OCI-LY7 (cell line): ENCODE results near the gene TAF8. TPM values are rescaled to one million over a fixed set of nuclear protein-coding genes. Genes with fewer than 3 reads are reported as not detected.

Experiments
- BruUV-seq: library from RNA; stranded (reverse); fragments of 400-500 nt; replicated peaks from 2 replicates; lab custom pipeline; 2021; lab: Mats Ljungman, UMichigan
- CTCF ChIA-PET: fragments of 300-600 bp; sonication (Branson Sonifier 250); formaldehyde crosslinking; loops from one replicate; lab custom pipeline; 2022; ENCODE audit warnings: antibody characterized with exemption; ENCODE audit not compliant: unreplicated experiment; lab: Charles Lee
- POLR2A ChIA-PET: fragments of 300-600 bp; sonication (Branson Sonifier 250); formaldehyde crosslinking; loops from one replicate; lab custom pipeline; 2022; ENCODE audit warnings: antibody characterized with exemption; lab: Charles Lee
- DNase-seq: peaks from one replicate; pipeline ENCODE4 v3.0.0-alpha.2; 2015; ENCODE audit warnings: low spot score
- H2AFZ ChIP-seq: fragments of 200-600 bp; sonication (generic), shearing (Covaris generic); 2 replicates; pipeline ENCODE4 v1.6.1; 2014; ENCODE audit warnings: mild to moderate bottlenecking, antibody characterized with exemption, low read length, moderate library complexity
- H3K27ac ChIP-seq: fragments of 200-600 bp; sonication (generic); 2 replicates; pipeline ENCODE4 v1.5.1; 2014; ENCODE audit warnings: mixed run types, low read depth, mild to moderate bottlenecking, moderate library complexity, low read length, inconsistent platforms; ENCODE audit not compliant: poor library complexity, severe bottlenecking
- H3K36me3 ChIP-seq: fragments of 200-600 bp; sonication (generic); 2 replicates; pipeline ENCODE4 v1.6.1; 2014; ENCODE audit warnings: mild to moderate bottlenecking, antibody characterized with exemption, low read length, moderate library complexity, mixed read lengths; ENCODE audit not compliant: insufficient read depth
- H3K4me1 ChIP-seq: fragments of 200-600 bp; sonication (generic); 2 replicates; pipeline ENCODE4 v1.5.1; 2014; ENCODE audit warnings: mild to moderate bottlenecking, low read length; ENCODE audit not compliant: insufficient read depth, poor library complexity, severe bottlenecking
- H3K4me2 ChIP-seq: fragments of 200-600 bp; sonication (generic); 2 replicates; pipeline ENCODE4 v1.6.1; 2014; ENCODE audit warnings: mild to moderate bottlenecking, low read length
- H3K4me3 ChIP-seq: fragments of 200-600 bp; sonication (generic); 2 replicates; pipeline ENCODE4 v1.5.1; 2014; ENCODE audit warnings: mild to moderate bottlenecking, low read depth, low read length; ENCODE audit not compliant: poor library complexity, severe bottlenecking
- H3K79me2 ChIP-seq: fragments of 200-600 bp; sonication (generic); 2 replicates; pipeline ENCODE4 v1.6.1; 2016; ENCODE audit warnings: low read depth, mild to moderate bottlenecking, low read length, moderate library complexity, mixed read lengths; ENCODE audit not compliant: insufficient read depth
- H3K9me2 ChIP-seq: fragments of 200-600 bp; sonication (generic); 2 replicates; pipeline ENCODE4 v1.6.1; 2016; ENCODE audit warnings: mild to moderate bottlenecking, low read length, mixed read lengths; ENCODE audit not compliant: insufficient read depth
- H3K9me3 ChIP-seq: fragments of 200-600 bp; sonication (generic); 2 replicates; pipeline ENCODE4 v1.6.1; 2014; ENCODE audit warnings: mild to moderate bottlenecking, mixed run types, low read length, mixed read lengths
- H4K20me1 ChIP-seq: fragments of 200-600 bp; sonication (generic); 2 replicates; pipeline ENCODE4 v1.6.1; 2014; ENCODE audit warnings: mild to moderate bottlenecking, antibody characterized with exemption, low read length, moderate library complexity, mixed read lengths; ENCODE audit not compliant: insufficient read depth
- CTCF ChIP-seq: fragments of 200-600 bp; sonication (generic); conservative IDR thresholded peaks from 2 replicates; pipeline ENCODE4 v1.5.1; 2014; ENCODE audit warnings: mild to moderate bottlenecking, antibody characterized with exemption, low read length, moderate library complexity, mixed read lengths
- EZH2phosphoT487 ChIP-seq: fragments of 200-600 bp; sonication (generic); IDR thresholded peaks from 2 replicates; pipeline ENCODE4 v1.6.1; 2018; ENCODE audit warnings: low read depth, borderline replicate concordance, mild to moderate bottlenecking, mixed run types, antibody characterized with exemption, low read length, moderate library complexity, mixed read lengths
- intact Hi-C: fragments of 100-400 bp; cut with micrococcal nuclease; formaldehyde crosslinking; loops from one replicate; pipeline ENCODE4 v1.10.0; 2022; ENCODE audit not compliant: unreplicated experiment
- total RNA-seq, 2 experiments: library from RNA; depleted of rRNA in 1 of 2; stranded (reverse); fragments of >200 nt in 1 of 2; shearing (Covaris generic) in 1 of 2; gene quantifications; 2 replicates each; pipeline ENCODE4 v1.2.3, GENCODE V29; 2014 to 2022

The TAF8 gene
- total RNA-seq, 2 experiments from 2014 or later: 35.1 to 47.8 TPM

DNA sequence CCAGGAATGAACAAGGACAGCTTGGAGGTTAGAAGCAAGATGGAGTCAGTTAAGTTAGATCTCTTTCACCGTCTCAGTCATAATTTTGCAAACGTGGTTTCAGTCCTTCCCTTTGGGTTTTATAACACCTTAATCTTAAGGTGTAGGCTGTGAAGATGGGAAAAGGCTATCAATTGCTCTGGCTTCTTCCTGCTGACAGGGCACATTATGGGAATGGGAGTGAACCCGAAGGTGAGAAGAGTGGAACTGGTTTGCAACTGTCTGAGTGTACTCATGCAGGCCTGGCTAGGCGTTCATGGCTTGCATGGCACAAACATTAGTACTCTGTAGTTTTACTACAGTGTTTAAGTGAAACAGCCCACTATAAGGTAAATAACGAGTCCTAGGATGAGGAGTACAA, 9.4 kb downstream of the TAF8 start:
- TF ChIP-seq EZH2phosphoT487 (no peak), CTCF (no peak)
- no peak overlapping the region for H3K4me2 ChIP-seq
- no peaks in the 10 kb centered on the region for H3K4me1 ChIP-seq
- H4K20me1 ChIP-seq: no peaks in the 10 kb centered on the region
- H3K9me3 ChIP-seq: no peaks in the 10 kb centered on the region; the same call in 1 of the 2 replicates
- H3K36me3 ChIP-seq: peaks cover 98% of the 10 kb centered on the region
- intact Hi-C loops: no loop called here
- POLR2A ChIA-PET: interaction anchor here (0.6 to 0.7 kb wide), 2 partner anchors 16 to 133 kb away, joined by 3 read pairs; no protein-coding TSS in a partner anchor
- DNase-seq: no peak
- H3K9me2 ChIP-seq: no peaks in the 10 kb centered on the region
- CTCF ChIA-PET: interaction anchor here (1.4 kb wide), 1 partner anchor 505 kb away, joined by 3 read pairs; no protein-coding TSS in a partner anchor
- H3K79me2 ChIP-seq: no peaks in the 10 kb centered on the region
- no peak overlapping the region for H3K27ac ChIP-seq
- no TSS peak for BruUV-seq
- H3K4me3 ChIP-seq: no peak overlapping the region
- no peak overlapping the region for H2AFZ ChIP-seq

DNA sequence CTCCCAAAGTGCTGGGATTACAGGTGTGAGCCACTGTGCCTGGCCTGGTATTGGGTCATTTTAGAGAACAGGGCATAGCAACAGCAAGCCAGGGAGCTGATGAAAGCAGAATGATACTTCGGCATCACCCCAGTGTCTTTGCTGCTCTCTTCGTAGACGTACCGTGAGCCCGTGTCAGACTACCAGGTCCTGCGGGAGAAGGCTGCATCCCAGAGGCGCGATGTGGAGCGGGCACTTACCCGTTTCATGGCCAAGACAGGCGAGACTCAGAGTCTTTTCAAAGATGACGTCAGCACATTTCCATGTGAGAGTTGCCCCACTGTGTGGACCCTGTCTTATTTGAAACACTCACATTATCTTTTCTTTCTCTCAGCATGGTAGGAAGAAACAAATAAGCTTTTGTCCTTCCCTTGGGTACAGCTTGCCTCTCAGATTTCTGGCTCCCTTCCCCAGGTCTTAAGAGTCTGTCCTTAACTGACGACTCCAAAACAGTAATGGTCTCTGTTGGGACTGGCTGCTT, 15.9 kb downstream of the TAF8 start:
- no TSS peak for BruUV-seq
- H3K79me2 ChIP-seq: no peaks in the 10 kb centered on the region
- no peaks in the 10 kb centered on the region for H3K9me2 ChIP-seq
- H3K9me3 ChIP-seq: no peaks in the 10 kb centered on the region; the same call in 1 of the 2 replicates
- no peak for DNase-seq
- intact Hi-C loops: no loop called here
- no peak overlapping the region for H3K4me3 ChIP-seq
- peaks cover 88% of the 10 kb centered on the region for H3K36me3 ChIP-seq
- H4K20me1 ChIP-seq: no peaks in the 10 kb centered on the region
- CTCF ChIA-PET: no interaction called here
- H3K4me2 ChIP-seq: no peak overlapping the region
- POLR2A ChIA-PET: interaction anchor here (0.5 kb wide), 1 partner anchor 682 kb away, joined by 3 read pairs; no protein-coding TSS in a partner anchor
- H3K27ac ChIP-seq: no peak overlapping the region
- no peak overlapping the region for H2AFZ ChIP-seq
- no peak for TF ChIP-seq CTCF
- no peak for TF ChIP-seq EZH2phosphoT487
- no peaks in the 10 kb centered on the region for H3K4me1 ChIP-seq

DNA sequence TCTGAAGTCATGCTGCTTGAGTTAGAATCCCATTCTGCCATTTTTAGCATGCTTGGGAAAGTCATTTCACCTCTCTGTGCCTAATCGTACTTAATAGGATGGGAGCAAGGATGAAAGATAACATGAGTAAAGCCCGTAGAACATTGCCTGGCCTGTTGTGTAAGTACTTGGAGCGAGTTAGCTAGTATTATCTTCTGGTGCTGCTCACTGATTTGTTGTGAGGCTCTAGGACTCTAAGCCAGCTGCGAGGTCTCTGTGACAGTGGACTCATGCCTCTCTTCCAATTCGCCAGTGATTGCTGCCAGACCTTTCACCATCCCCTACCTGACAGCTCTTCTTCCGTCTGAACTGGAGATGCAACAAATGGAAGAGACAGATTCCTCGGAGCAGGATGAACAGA, 17.8 kb downstream of the TAF8 start:
- Histone ChIP-seq H3K4me1 (no peaks in the 10 kb centered on the region), H4K20me1 (no peaks in the 10 kb centered on the region), H3K4me2 (no peak overlapping the region), H3K36me3 (peaks cover 85% of the 10 kb centered on the region), H2AFZ (no peak overlapping the region), H3K79me2 (no peaks in the 10 kb centered on the region), H3K9me2 (no peaks in the 10 kb centered on the region), H3K27ac (no peak overlapping the region), H3K9me3 (no peaks in the 10 kb centered on the region), H3K4me3 (no peak overlapping the region)
- BruUV-seq: no TSS peak
- no peak for DNase-seq
- intact Hi-C loops: no loop called here
- ChIA-PET POLR2A (interaction anchor here (0.9 to 1.8 kb wide), 2 partner anchors 11 to 18 kb away, joined by 5 to 7 read pairs; partner anchors contain the start of gene TAF8), CTCF (no interaction called here)
- no peak for TF ChIP-seq EZH2phosphoT487
- no peak for TF ChIP-seq CTCF
